ENCODE measurements around the gene THAP4.

THAP4 gene

GRCh38 chr2:241562269-241562891 is 74.6 kb downstream of the THAP4 start:
- FAIRE-seq, result no peak

DNA sequence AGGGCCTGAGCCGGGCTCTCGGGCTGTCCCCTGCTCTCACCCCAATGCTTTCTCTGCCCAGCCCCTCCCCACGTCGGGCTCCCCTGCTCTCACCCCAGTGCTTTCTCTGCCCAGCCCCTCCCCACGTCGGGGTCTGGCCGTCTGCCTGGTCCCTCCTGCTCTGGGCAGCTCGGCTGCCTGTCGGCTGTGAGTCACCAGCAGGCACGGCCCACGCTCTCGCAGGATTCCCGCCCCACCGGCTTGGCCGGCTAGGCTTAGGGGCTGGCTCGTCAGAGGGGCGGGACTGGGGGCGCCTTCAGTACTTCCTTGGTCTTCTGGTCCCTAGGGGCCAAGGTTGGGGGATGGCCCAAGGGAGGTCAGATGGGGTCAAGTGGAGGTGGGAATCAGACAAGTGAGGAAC is 75.1 kb downstream of the THAP4 start:
- no peak for FAIRE-seq

GRCh38 chr2:241560883-241561474 is 76.0 kb downstream of the THAP4 start:
- FAIRE-seq, result no peak

- FAIRE-seq, result no peak
These were observed 76.6 kb downstream of the THAP4 start for GRCh38 chr2:241560162-241560882.

GRCh38 chr2:241559323-241560161 is 77.4 kb downstream of the THAP4 start:
- FAIRE-seq, result no peak

DNA sequence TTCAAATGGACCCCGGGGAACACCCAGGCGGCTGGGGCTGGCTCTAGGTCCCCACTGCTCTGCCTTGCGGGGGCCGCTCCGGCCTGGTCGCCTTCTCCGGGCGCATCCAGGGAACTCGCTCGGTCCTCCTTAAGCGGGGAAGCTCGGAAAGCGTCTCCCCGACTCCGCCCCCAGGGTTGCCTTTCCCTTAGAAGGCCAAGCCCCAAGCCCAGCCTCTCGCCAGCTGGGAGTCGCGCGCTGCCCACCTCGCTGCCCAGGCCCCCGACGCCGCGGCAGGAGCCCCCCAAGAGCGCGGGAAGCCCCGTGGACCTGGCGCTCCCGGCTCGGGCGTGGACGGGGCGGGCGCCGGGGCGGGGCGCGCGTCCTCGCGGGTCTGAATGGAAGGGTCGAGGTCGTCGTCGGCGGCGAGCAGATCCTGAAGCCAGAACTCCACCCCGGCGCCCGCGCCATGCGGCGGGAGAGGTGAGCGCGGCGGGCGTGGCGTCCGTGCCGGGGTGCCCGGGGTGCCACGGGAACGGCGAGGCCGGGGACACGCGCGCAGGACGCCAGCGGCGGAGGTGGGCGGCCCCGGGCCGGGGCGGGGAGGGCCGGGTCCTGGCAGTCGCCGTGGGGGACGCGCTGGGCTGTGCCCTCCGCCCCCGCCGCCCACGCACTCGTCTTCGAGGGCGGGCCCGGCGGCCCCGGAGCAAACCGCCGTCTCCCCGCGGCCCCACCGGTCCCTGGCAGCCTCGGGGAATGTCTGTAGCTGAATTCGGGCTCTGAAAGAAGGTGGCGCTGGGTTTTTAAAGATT is 78.2 kb downstream of the THAP4 start, which contains the start of gene BOK:
TSS of gene BOK (plus strand) at position 214 of the 791 bp plus-strand sequence. CDS start 739 bp downstream, outside the sequence.
- FAIRE-seq, result no peak

DNA sequence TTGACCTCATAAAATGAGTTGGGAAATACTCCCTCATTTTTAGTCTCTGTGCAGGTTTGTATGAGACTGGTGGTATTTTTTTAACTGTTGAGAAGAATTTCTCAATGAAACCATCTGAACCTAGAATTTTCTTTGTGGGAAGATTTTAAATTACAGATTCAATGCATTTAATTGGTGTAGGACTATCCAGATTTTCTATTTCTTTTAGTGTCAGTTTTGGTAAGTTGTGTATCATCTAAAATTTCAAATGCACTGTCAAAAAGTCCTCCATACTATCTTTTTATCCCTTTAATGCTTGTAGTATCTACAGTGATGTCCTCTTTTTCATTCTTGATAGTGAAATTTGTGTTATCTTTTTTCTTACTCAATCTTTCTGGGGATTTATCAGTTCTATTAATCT is 80.2 kb downstream of the THAP4 start:
- no peak for FAIRE-seq

- no peak for FAIRE-seq
These were observed 81.2 kb downstream of the THAP4 start for GRCh38 chr2:241555711-241556110.

DNA sequence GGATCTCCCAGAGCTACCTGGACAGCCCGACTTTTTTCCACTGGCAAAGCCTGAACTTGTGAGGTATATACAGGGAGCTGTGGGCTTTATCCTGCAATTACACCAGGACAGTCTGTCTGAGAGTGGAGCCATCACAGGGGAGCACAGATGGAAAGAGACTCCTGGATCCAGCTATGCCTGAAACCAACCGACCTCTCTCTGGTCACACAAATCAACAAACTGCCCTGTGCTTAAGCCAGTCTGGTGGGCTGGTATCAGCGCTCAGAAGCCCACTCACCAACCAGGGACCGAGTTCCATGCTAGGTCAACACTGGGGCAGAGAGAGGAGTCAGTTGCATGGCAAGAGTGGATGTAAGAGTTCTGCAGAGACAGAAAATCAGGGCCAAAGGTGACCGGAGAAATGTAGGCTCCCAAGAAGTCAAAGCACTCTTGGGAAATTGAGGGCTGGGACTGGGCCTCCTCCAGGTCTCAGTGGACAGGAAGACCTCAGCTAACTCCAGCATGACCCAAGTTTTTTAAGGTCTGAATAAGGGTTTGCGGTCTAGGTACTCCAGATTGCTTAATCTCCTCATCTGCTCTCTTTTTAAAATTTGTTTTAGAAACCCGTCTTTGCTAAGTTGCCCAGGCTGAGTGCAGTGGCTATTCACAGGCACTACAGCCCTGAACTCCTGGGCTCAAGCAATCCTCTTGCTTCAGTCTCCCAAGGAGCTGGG is 82.2 kb downstream of the THAP4 start:
- no peak for FAIRE-seq

GRCh38 chr2:241553981-241554380 is 83.0 kb downstream of the THAP4 start:
- FAIRE-seq, result no peak

DNA sequence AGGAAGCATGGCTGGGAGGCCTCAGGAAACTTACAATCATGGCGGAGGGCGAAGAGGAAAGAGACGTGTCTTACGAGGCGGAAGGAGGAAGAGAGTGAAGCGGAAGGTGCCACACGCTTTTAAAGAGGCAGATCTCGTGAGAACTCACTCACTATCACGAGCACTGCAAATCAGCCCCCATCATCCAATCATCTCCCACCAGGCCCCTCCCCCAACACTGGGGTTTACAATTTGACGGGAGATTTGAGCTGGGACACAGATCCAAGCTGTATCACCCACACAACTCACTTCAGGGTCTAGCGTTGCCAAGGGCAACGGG is 83.5 kb downstream of the THAP4 start:
- no peak for FAIRE-seq

DNA sequence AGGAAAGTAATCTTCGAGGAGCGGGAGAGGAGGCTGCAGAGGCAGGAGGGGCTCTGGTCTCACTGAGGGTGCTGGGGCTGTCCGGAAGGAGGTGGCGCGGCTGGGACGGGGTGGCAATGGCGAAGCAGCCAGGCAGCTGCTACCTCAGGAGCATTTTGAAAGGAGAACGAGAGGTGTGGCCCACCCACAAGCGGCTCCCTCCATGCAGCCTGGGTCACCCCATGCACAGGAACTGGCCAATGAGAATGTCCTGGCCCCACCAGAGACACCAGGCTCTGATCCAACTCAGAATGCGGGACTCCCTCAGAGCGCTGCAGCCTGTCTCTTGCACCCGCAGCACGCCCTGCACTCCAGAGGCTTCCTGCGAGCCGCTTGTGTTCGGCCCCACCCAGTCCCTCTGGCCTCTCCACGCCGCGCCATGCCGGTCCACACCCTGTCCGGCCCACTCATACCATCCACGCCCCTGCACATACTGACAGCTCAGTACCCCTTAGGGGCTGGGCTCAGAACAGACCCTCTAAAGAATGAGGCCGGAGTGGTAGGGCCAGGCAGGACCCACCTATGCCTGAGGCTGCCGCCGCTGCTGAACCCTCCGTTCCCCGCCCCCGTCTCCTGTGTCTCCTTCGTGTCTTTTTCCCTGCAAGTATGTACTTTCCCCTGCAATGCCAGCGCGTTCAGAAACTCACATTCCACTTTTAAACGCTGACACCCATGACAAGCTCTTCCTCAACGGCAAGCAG is 84.8 kb downstream of the THAP4 start:
- FAIRE-seq, result no peak

- FAIRE-seq, result no peak
These were observed 85.4 kb downstream of the THAP4 start for GRCh38 chr2:241551599-241551997.

DNA sequence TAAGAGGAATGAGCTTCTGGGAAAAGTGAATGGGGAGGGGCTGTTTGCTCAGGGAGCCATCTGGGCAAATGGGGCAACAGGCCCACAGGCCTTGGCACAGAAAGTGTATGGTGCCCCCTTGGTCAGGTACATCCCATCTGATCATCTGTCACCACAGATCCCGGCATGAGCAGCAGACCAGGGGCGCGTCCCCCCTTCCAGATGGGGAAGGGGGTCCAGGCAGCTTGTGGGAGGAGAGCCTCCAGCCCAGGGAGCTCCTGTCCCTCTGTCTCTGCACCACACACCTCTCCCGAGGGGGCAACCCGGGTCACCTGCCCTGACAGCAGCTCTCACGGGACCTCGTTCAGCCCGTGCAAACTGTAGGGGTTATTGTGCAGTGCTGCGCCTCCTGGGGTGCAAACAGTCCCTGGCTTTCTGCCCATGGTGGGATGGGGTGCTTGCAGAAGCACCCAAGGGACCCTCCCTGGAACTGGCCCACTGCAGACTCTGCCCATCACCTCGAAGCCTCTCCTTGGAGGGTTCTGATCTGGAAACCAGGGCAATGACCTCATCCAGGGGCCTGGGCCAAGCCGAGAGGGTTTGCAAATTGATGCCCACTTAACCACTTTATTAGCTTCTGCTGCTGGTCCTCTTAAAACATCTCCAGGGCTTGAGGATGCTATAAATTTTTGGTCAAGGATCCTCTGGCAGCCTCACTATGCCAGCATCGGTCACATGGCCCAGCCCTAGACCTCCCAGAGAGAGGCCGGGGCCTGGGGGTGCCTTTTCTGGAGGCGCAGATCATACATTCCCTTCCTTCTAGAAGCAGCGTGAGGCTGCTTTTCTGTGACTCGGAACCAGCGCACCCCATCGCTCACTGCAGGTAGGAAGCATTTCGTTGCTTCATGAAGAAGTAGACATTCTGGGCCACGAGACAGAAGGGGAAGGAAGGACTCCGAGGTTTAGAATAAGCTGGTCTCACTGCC is 86.1 kb downstream of the THAP4 start:
- FAIRE-seq, result no peak

DNA sequence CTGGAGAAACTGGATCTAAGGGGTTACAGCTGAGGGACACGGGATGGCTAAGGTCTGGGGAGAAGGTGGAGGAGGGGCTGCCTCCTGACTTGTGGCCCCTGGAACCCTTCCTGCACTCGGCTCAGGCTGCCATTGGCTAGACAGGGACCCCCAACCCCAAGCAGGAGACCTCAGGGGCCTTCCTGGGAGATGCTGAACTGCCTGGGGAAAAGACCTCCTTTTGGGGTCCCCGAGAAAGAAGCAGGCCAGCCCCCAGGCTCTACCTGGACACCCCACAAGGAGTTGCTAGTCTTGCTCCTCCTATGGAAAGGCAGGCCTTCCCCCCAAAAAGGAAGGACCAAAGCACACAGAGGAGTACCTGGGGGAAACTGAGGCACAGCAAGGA is 88.5 kb downstream of the THAP4 start:
- no peak for FAIRE-seq

DNA sequence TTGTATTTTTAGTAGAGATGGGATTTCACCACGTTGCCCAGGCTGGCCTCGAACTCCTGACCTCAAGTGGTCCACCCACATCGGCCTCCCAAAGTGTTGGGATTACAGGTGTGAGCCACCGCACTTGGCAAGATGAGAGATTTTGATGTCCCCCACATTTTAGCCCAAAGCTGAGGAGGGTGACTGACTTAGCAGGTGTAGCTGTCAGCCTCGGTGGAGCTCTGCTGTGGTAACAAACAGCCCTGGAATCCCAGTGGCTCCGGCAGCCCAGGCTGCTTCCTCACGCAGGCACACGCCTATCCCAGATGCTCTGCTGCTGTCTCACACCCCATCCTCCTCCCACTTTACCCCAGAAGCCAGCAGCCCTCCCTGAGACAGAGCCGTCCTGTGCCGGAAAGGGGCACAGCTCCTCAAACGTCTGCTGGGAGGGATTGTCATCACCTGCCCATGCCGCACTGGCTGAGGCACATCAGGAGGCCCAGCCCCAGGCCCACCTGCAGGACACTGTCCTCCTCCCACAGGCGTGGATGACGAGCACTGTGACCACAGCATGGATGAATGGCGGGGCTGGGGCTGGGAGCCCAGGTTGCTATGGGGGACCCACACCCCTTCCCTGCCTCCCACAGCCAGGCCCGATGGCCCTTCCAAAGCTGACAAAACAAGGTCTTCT is 89.0 kb downstream of the THAP4 start:
- no peak for FAIRE-seq

DNA sequence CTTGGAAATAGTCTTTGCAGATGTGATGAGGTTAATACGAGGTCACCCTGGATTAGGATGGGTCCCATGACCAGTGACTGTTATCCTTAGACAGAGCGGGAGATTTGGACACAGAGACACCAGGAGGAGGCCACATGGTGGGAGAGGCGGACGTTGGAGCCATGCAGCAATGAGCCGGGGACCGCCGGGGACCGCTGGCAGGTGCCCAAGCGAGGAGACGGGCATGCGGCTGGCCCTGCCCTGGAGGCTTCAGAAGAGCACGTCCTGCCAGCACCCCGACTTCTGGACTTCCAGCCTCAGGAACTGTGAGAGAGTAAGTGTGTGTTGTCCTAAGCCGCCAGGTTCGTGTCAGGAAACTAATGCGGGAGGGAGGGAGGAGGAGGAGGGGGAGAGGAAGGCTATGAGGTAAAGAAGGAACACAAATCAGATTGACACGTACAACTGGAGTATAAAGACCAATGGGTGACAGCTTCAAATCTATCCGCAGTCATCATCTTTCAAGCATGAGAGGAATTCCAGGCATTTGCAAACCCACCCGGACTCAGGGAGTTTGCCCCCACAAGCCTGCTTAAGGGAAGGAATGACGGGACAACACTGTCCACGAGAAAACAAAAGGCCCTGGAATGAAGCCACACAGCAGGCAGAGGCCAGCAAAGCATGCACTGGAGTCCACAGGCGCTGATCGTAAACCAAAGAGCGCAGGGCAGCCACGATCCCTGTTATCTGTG is 90.0 kb downstream of the THAP4 start:
- FAIRE-seq, result no peak
